NT2/D1 (cell line): ENCODE data around the gene VWA8.

Experiments used
- SUZ12 ChIP-seq: IDR thresholded peaks from 2 replicates; pipeline ENCODE4 v1.6.1; 2011; ENCODE audit not compliant: insufficient read length, insufficient read depth; ENCODE audit errors: extremely low read depth
- YY1 ChIP-seq: IDR thresholded peaks from 2 replicates; pipeline ENCODE4 v1.6.1; 2011; ENCODE audit not compliant: insufficient read length, insufficient read depth

DNA sequence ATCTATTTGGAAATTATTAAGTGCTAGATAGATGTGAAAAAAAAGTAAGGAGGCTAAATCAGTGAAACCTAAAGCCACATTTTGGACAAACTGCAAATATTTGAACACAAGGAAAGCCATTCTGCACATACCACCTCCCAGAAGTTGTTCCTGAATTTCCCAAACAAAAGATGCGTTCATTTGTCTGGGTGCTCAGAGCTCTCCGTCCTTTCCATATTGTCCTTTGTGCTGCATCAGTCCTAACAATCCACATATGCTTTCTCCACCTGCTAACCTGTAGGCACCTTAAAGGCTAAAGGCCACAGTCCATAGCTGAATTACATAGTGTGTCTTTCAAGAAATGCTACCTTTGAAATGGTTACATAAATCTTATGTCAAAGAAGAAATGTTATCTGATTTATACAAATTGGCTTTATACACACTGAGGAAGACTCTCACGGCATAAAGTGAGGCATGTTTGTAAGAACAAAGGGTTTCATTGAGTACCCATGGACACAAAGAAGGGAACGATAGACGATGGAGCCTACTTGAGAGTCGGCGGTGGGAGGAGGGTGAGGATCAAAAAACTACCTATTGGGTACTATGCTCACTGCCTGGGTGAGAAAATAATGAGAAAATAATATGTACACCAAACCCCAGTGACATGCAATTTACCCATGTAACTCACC, 321.5 kb downstream of the VWA8 start:
- TF ChIP-seq YY1 = no peak
- no peak for TF ChIP-seq SUZ12
